GM18511 (cell line): ENCODE data around the gene APCDD1.

Source experiments
- ATAC-seq: cut with Tn5 transposase; IDR thresholded peaks from one replicate; pipeline ENCODE4 v1.9.1; 2021; ENCODE audit warnings: mild to moderate bottlenecking, moderate library complexity; ENCODE audit not compliant: unreplicated experiment

APCDD1 gene

GRCh38 chr18:10431680-10432079, 22.8 kb upstream of the APCDD1 start:
- no peak for ATAC-seq

GRCh38 chr18:10432781-10433180, 21.7 kb upstream of the APCDD1 start:
- ATAC-seq, result no peak

- ATAC-seq, result no peak
Observed at GRCh38 chr18:10436160-10436559, 18.3 kb upstream of the APCDD1 start.

- no peak for ATAC-seq
Observed at GRCh38 chr18:10437837-10438236, 16.6 kb upstream of the APCDD1 start.

GRCh38 chr18:10439898-10440297, 14.5 kb upstream of the APCDD1 start:
- ATAC-seq, result no peak

- ATAC-seq, result no peak
Observed at GRCh38 chr18:10440884-10441283, 13.6 kb upstream of the APCDD1 start.

GRCh38 chr18:10441472-10441871, 13.0 kb upstream of the APCDD1 start:
- ATAC-seq, result no peak

- ATAC-seq, result no peak
Observed at GRCh38 chr18:10442551-10442971, 11.9 kb upstream of the APCDD1 start.

- ATAC-seq, result no peak
Observed at GRCh38 chr18:10443001-10443400, 11.4 kb upstream of the APCDD1 start.

- ATAC-seq, result no peak
Observed at GRCh38 chr18:10444314-10445006, 10.0 kb upstream of the APCDD1 start.

GRCh38 chr18:10449396-10449795, 5.0 kb upstream of the APCDD1 start:
- ATAC-seq, result no peak

- ATAC-seq, result no peak
Observed at GRCh38 chr18:10450986-10451385, 3.4 kb upstream of the APCDD1 start.

- ATAC-seq, result no peak
Observed at GRCh38 chr18:10453261-10453805, 1.1 kb upstream of the APCDD1 start.

- ATAC-seq, result no peak
Observed at GRCh38 chr18:10454681-10455557, 484 bp downstream of the APCDD1 start.

- ATAC-seq, result no peak
Observed at GRCh38 chr18:10455726-10456453, 1.5 kb downstream of the APCDD1 start.

GRCh38 chr18:10456718-10457117, 2.3 kb downstream of the APCDD1 start:
- no peak for ATAC-seq

GRCh38 chr18:10457128-10457527, 2.7 kb downstream of the APCDD1 start:
- ATAC-seq, result no peak

- no peak for ATAC-seq
Observed at GRCh38 chr18:10457767-10458166, 3.3 kb downstream of the APCDD1 start.

- ATAC-seq, result no peak
Observed at GRCh38 chr18:10458691-10459090, 4.3 kb downstream of the APCDD1 start.

- ATAC-seq, result no peak
Observed at GRCh38 chr18:10459587-10459986, 5.2 kb downstream of the APCDD1 start.

- no peak for ATAC-seq
Observed at GRCh38 chr18:10460414-10461018, 6.1 kb downstream of the APCDD1 start.
